Activated CD8-positive, alpha-beta memory T cell treated with anti-CD3 and anti-CD28 coated beads, Interleukin-2, amount 50 U/mL, for 24 hours (primary cell): ENCODE data around the gene CHMP6.
"Not testable (repeated sequence)": the region's sequence is repeated elsewhere in the genome, so short reads cannot be mapped to it uniquely, and the experiment has no call there.

Experiments used
- DNase-seq: peaks from one replicate; pipeline ENCODE4 v3.0.0-alpha.2; 2020; ENCODE audit errors: extremely low read depth

Gene CHMP6

DNA sequence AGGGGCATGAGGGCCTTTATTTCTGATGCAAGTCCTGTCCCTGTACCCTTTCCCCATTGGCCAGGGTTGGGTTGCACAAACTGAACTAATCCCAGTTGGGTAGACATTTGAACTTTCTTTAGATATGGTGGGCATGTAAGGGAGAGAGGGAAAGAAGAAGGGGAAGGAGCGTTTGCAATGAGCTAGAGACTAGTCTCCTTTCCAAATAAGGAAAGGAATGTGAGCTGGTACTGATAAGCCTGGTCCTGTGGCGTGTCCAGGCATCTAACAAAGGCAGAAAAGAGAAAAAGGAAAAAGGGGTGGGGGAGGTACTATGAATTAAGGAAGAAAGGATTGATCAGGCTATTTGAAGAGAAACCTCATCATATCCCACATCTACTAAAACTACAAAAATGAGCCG lies 20.3 kb downstream of the CHMP6 start:
- DNase-seq: no peak

DNA sequence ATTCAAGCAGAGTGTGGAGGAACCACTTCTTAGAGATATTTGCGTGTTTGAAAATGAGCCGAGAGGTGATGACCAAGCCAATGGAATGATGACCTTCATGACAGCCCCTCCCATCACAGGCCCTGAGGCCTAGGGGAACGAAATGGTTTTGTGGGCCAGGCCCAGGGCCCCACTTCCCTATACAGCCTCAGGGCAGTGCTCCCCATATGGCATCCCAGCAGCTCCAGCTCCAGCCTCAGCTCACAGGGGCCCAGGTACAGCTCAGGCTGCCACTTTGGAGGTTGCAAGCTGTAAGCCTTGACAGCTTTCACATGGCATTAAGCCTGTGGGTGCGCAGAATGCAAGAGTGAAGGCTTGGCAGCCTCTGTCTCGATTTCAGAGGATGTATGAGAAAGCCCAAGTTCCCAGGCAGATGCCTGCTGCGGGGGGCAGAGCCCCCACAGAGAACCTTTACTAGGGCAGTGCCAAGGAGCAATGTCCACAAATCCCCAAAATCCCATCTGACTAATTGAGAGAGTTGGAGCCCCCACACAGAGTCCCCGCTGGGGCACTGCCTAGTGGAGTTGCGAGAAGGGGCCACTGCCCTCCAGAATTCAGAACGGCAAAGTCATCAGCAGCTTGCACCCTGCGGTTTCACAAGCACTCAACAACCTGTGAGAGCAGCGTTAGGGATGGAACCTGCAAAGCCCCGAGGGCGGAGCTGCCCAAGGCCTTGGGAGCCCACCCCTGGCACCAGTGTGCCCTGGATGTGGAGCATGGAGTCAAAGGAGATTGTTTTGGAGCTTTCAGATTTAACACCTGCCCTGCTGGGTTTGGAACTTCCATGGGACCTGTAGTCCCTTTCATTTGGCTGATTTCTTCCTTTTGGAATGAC lies 21.2 kb downstream of the CHMP6 start:
- no peak for DNase-seq

DNA sequence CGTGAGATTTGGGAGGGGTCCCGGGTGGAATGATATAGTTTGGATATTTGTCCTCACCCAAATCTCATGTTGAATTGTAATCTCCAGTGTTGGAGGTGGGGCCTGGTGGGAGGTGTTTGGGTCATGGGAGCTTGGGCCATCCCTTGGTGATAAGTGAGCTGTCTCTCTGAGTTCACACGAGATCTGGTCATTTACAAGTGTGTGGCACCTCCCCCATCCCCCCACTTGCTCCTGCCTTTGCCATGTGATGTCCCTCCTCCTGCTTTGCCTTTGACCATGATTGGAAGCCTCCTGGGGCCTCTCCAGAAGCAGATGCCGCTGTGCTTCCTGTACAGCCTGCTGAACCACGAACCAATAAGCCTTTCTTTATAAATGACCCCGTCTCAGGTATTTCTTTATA lies 22.0 kb downstream of the CHMP6 start:
- DNase-seq: no peak

DNA sequence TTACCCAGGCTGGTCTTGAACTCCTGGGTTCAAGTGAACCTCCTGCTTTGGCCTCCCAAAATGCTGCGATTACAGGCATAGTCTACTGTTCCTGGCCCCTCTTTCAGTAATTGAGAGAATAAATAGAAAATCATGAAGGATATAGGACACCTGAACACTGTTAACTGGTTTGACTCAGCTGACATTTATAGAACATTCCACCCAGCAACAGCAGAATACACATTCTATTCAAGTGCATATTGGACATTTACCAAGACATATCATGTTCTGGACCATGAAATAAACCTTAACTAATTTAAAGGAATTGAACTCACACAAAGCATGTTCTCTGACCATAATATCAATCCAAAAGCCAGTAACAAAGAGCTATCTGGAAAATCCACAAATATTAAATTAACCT lies 23.5 kb downstream of the CHMP6 start:
- no peak for DNase-seq

DNA sequence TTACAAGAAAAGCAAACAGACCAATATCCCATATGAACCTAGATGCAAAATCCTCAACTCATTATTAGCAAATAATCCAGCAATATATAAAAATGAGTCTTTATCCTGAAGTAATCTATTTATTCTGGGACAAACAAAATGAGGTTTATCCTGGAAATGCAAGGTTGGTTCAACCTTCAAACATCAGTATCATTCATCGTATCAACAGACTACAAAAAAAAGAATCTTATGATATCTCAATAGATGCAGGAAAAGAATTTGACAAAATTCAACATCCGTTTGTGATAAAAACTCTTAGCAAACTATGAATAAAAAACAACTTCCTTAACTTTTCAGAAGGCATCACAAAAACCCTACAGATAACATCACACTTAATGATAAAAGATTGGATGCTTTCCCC lies 24.9 kb downstream of the CHMP6 start:
- DNase-seq: no peak

DNA sequence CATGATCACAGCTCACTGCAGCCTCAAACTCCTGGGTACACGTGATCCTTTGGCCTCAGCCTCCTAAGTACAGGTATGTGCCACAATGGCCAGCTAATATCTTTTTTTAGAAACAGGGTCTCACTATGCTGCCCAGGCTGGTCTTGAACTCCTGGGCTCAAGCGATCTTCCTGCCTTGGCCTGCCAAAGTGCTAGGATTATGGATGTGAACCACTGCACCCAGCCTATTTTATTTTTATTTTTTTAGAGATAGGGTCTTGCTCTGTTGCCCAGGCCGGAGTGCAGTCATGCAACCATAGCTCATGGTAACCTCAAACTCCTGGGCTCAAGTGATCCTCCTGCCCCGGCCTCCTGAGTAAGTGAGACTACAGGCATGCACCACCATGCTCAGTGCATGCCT lies 25.7 kb downstream of the CHMP6 start:
- DNase-seq: not testable (repeated sequence)

DNA sequence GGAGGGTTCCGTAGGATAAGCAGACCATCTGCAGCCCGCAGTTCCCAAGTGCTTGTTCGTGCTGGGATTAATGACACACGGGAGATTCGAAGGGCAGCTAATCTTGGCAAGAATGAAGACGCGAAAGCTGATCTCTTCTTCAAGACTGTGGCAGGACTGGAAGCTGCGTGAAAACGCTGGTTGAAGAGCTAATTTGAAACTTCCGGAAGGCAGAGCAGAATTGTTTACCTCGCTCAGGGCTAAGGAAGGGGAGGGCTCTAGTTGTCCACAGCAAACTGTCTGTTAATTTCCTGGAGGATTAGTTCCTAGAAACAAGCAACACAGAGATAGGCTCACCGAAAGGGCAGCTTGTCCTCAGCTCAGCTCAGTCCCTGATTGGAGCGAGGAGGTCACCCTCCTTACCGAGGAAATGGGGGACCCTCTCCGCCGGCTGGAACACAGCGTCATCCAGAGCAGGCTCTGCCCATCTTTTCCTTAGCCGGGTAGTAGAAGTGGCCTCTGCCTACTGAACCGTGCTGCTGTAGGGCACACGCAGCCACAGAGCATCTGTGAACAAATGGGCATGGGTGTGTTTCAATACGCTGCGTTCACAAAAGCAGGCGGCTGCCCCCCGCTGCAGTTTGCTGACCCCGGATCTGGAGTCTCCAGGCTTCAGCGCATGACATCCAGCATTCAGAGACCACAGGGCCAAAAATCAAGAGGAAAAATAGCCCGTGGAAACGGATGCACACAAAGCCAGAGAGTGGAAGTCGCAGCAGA lies 26.6 kb downstream of the CHMP6 start:
- no peak for DNase-seq

DNA sequence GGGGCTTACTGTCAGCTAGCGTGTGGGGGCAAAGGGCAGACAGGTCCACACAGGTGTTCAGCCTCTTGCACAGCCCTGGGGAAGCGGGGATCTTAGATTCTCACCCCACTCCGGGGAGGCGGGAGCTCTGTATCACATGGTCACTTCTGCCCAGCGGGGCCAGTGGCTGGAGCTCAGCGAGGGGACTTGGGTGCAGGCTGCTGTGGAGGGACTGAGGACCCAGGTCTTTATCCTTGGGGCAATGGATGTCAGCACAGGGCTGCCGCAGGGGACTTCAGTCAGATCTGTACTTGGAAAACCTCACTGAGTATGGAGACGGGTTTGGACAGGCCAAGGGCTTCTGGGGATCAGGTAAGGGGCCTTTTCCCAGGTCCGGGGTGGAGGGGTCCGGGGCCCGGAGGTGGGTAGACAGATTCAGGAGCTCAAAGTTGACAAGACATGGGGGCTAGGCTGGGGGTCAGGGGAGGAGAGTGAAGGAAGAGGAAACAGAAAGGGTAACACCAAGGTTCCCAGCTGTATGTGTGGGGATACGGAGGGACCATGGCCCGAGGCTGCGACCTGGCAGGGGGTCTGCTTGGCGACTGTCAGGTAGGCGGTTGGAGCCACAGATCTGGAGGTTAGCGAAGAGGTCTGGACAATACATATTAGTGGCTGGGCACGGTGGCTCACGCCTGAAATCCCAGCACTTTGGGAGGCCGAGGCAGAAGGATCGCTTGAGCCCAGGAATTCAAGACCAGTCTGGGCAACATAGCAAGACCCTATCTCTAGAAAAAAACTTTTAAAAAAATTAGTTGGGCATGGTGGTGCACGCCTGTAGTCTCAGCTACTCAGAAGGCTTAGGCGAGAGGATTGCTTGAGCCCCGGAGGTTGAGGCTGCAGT lies 28.2 kb downstream of the CHMP6 start:
- DNase-seq: no peak

DNA sequence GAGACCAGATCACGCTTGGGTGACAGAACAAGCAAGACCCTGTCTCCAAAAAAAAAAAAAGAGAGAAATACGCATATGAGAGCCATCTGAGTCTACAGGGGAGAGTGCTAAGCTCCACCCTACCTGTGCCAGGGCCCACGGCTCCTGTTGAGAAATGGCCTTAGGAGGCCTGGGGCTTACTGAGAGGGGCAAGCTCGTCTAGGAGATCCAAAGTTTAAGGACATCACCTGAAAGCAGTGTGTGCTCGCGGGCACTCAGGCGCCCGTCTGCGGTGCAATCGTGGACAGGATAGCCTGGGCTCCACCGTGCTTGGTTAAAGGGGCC lies 28.8 kb downstream of the CHMP6 start:
- DNase-seq: no peak

DNA sequence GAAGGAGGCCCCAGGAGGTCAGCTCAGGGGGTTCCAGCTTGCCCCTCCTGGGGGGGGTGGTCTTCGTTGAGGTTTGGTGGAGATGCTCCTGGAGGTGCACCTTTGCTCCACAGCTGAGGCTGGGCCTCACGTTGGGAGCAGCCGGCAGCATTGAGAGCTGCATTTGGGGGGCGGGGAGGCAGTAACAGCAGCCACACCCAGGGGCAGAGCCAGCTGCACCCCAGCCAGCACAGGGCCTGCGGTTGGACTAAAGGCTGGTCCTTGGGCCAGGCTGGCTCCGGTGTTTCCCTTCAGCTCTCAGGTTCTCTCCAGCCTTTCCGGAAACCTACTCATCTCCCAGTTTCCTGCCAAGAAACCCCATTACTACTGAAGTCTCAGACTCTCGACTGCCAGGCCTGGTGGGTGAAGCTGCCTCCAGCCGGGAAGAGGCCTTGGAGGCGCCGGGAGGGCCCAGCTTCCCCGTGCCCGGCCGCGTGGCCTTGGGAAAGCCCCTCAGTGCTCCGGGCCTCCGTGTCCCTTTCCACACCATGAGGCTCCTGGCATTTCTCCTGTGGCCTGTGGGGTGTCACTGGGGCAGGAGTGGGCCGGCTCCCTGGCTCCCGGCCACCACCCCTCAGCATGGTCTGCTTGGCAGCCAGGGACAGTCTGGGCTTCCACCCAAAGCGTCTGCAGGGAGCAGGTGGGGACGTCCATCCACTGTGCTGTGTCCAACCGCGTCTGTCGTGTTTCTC lies 29.3 kb downstream of the CHMP6 start:
- DNase-seq: no peak

DNA sequence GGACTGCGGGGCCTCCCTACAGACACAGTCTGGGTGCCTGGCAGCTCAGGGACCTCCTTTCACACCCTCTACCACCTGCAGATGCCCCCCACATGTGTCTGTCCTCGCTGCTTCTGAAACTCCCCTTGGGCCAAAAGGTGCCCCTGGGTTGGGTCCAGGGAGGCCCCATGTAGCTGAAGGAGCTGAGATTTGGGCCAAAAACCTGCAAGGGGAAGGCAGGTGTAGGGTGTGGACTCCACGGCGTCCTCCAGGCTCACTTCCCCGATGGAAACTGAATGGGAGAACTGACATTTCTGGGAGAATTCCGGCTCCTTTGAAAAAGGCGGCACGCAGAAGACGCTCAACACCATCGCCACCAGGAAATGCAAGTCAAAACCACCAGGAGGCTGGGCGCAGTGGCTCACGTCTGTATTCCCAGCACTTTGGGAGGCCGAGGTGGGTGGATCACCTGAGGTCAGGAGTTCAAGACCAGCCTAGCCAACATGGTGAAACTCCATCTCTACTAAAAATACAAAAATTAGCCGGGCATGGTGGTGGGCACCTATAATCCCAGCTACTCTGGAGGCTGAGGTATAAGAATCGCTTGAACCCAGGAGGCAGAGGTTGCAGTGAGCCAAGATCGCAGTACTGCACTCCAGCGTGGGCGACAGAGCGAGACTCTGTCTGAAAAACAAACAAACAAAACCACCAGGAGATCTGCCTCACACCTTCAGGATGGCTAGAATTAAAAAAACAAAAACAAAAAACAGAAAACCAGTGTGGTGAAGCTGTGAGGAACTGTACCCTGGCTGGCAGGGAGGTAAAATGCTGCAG lies 30.1 kb downstream of the CHMP6 start:
- DNase-seq: no peak

DNA sequence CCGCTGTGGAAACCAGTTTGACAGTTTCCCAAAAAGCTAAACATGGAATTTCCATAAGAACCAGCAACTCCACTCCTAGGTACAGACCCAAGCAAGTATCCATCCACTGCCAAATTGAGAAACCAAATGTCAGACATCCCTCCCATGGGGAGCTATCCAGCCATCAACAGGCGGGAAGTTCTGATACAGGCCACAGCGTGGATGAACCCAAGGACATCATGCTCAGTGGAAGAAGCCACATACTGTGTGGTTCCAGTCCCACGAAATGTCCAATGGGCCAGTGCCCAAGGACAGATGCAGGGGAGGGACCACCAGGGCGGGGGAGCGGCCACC lies 30.7 kb downstream of the CHMP6 start:
- DNase-seq: no peak

DNA sequence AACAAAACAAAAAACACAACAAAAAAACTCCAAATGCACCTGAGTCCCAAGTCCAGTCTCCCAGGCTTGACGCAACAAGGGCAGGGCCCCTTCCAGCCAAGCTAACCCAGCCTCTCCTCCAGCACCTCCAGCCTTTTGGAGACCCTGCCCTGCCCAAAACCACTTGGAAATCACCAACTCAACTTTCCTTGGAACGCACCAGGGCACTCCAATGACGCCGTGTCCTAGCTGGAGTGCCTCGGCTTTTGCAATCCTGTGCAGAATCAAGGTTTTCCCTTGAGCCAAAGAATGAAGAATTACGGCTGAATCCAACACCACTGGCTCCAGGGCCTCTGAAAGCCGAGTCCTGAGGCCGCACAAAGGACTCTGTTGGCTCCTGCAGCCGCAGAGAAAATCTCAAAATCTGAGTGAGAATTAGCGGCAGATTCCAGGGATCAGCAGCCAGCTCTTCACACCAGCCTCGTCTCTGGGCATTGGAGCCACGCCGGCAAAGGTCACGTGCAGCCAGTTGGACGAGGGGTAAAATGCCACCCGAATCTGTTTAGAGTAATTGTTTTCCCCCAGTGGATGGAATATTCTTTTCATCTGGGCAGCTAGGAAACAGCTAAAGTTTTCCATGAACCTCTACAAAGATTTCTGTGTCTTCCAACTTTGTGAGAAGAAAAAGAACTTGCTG lies 33.6 kb downstream of the CHMP6 start:
- no peak for DNase-seq

DNA sequence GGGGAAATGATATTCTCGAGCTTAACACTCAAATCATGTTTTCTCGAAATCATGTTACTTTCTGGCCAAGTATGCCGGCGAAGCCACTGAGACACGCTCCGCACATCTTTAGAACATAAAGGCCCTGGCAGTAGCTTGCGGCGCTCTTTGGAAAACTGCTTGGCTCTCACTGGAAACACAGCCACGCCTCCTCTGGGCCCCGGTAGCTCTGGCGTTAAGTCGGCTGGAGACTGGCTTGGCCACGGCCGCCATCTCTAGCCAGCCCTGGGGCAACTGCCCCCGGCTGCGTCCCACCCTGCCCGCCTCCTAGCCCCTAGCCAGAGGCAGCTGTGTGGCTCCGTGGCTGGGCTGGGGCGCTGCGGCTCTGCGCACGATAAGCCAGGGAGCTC lies 34.1 kb downstream of the CHMP6 start:
- DNase-seq: no peak

DNA sequence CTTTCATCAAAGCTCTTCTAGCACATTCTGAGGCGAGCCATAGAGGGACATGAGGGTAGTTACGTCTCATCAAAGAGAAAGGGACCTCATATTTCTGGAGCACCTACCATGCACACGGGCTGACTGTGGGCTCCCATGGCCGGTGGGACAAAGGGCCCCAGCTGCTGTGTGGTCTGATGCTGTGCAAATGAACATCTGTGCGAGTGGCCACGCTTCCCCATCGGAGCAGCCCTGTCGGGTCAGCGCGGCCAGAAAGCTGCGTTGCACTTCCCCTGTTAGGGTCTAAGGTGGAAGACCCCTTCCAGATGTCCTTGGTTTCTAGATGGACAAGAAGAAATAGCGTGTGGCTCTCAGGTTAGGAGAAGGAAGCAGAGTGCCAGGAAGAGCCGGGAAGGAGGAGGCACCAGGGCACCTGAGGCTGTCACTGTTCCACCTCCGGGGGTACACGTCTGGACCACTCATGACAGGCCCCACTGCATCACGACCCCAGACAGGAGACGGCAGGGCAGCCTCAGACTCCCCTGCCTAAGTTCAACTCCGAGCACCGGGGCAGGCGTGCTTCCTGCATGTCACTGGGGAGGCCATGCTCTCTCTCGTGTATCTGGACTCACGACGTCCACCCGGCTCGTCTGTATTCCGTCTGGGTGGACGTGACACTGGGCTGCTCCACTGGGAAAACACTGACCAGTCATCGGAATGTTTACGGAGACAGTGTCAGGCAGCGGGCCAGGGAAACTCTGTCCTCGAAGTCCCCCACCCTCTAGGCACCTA lies 34.8 kb downstream of the CHMP6 start:
- no peak for DNase-seq

DNA sequence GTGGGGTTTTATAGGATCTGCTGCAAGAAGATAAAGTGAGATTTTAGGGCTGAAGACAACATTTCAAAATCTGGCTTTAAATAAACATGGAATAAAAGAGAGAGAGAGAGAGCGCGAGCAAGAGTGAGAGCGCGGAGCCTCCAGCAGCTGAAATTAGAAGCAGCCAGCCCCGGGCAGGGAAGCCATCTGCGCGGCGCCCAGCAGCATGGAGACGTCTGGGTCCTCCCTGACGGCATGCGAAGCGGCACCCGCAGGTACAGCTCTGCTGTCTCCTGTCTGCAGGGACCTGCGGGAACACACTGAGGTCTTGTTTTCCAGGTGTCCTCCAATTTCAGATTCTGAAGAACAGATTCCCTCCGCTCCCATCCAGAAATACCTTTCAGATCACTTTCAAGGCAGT lies 35.4 kb downstream of the CHMP6 start:
- DNase-seq: no peak

DNA sequence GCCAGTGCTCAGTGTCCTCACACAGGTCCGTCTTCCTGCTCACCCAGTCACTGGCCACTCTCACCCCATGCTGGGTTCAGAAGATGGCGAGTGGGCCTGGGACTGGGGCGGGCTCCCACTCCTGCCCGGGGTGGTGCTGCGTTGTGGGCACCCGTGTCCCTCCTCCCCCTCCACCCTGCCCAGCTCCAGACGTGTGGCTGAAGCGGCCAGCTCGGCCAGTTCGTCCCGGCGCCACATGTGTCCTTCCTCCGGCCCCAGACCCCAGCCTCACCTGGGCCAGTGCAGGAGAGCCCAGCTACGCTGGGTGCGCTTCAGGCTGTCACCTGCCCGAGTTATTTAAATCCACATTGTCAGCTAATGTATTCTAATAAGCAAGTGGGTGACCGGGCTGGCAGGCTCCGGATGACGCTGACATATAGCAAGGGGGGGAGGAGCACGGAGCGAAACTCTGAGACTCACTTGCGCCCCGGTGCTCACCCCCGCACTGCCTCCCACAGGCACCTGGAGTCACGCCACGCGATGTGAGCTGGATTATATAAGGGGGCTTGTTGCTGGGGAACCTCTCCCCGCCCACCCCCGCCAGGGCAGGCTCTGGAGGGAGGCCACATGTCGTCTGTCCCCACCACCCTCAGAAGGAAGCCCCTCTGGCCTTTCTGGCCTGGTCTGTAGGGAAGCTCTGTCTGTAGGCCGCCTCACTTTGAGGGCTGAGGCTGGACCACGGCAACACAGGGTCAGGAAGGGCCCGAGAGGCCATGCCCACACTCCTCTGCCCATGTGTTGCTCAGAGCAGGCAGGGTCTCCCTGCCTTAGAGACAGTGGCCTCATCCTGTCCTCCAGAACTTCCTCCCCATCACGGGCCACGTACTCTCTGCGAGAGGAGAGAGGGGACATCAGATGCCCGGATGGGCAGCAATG lies 36.2 kb downstream of the CHMP6 start:
- DNase-seq: no peak

DNA sequence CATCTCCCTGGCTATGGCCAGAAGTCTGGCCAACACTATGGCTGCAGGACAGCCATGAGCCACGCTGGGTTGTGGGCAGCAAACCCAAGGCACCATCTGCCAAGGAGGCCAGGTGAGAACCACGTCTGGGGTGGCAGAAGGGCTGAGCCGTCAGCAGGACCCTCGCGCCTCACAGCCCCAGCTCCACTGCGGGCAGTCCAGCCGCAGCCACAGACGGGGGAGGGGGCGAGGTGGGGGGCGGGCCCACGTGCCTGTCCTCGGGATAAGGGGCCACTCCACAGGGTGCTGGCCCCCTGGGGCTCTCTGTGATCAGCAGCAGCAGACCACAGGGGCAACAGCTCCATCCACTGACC lies 36.8 kb downstream of the CHMP6 start:
- no peak for DNase-seq

DNA sequence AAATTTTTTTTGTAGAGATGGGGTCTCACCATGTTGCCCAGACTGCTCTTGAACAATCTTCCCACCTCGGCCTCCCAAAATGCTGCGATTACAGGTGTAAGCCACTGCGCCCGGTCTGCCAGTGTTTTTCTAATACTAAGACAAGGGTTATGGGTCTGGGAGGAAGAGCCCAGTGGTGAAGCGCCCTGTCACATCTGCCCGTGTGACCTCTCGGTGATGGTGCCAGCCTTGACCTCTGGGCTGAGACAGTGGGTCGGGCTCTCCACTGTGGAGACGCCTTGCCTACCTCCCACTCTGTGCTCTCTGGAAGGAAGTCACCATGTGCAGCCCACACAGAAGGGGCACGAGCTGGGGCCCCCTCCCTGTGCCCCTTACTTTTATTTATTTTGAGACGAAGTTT lies 38.2 kb downstream of the CHMP6 start:
- no peak for DNase-seq
